Neuron (in vitro differentiated cells): Measurements from ENCODE around the gene AGXT.

Source experiments
- H2AFZ ChIP-seq: one replicate; pipeline ENCODE4 v1.6.1; 2013; ENCODE audit warnings: low read depth, mild to moderate bottlenecking, inconsistent platforms, low read length, moderate library complexity
- H3K27me3 ChIP-seq: one replicate; pipeline ENCODE4 v1.6.1; 2013; ENCODE audit warnings: low read length; ENCODE audit not compliant: insufficient read depth
- H3K36me3 ChIP-seq: one replicate; pipeline ENCODE4 v1.6.1; 2013; ENCODE audit warnings: low read length; ENCODE audit not compliant: insufficient read depth
- H3K4me1 ChIP-seq: one replicate; pipeline ENCODE4 v1.6.1; 2013; ENCODE audit warnings: low read length; ENCODE audit not compliant: insufficient read depth
- H3K4me3 ChIP-seq: 2 replicates; pipeline ENCODE4 v1.5.1; 2013; ENCODE audit warnings: mild to moderate bottlenecking, low read length, moderate library complexity
- H3K9me3 ChIP-seq: one replicate; pipeline ENCODE4 v1.6.1; 2013; ENCODE audit warnings: low read length

The AGXT gene

GRCh38 chr2:240906911-240907590 lies 38.4 kb downstream of the AGXT start:
- Histone ChIP-seq H3K27me3 (peaks cover 22% of the 10 kb centered on the region), H3K4me3 (no peak overlapping the region), H3K9me3 (no peaks in the 10 kb centered on the region), H2AFZ (no peak overlapping the region), H3K4me1 (peaks cover 14% of the 10 kb centered on the region), H3K36me3 (no peaks in the 10 kb centered on the region)

DNA sequence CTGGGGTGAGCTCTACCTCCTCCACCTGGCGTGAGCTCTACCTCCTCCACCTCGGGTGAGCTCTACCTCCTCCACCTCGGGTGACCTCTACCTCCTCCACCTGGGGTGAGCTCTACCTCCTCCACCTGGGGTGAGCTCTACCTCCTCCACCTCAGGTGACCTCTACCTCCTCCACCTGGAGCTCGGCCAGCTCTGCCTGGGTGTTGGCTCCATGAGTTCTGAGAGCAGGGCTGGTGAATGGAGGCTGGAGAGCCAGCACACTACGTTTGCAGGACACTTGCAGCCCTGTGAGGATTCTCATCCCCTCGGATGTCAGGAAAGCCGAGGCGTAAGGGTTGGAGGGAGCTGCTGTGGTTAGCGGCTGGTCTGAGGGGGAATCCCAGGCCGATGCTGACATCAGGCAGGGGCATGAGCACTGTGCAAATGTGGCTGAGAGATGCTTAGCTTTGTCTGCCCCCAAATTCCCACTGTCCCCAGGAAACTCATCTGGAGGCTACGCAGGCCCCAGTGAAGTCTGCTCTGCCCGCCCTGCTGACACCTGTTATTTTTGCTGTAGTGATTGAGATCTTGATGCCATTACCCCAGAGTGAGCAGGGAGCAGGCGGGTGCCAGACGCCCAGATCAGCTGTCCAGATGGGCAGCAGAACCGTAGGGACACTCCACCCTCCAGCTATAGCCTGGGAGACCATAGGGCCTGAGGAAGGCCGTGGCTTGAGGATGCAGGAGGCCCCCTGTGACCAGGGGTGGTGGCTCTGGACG lies 40.8 kb downstream of the AGXT start:
- peaks cover 37% of the 10 kb centered on the region for H3K27me3 ChIP-seq
- H3K4me1 ChIP-seq = peaks cover 14% of the 10 kb centered on the region
- no peaks in the 10 kb centered on the region for H3K36me3 ChIP-seq
- H2AFZ ChIP-seq = no peak overlapping the region
- H3K4me3 ChIP-seq = no peak overlapping the region
- no peaks in the 10 kb centered on the region for H3K9me3 ChIP-seq

DNA sequence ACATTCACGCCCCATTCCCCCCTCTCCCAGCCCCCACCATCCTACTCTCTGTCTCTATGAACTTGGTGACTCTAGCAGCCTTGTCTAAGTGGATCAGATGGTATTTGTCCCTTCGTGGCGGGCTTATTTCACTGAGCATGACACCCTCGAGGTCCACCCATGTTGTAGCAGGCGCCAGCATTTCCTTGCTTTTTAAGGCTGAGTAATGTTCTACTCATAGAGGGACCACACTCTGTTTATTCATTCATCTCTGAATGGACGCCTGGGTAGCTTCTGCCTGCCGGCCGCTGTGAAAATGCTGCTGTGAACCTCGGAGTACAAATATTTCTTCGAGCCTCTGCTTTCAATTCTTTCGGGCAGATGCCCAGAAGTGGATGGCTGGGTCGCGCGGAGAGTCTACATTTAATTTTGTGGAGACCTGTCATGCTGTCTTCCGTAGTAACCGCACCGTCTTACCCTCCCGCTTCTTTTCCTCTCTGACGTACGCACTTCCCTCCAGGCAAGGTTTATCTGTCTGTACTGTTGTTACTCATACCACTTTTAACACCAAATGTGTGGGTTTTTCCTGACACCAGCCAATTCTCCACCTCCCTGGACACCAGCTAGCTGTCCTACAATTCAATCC lies 43.1 kb downstream of the AGXT start:
- Histone ChIP-seq H3K36me3 (no peaks in the 10 kb centered on the region), H3K9me3 (no peaks in the 10 kb centered on the region), H3K4me3 (no peak overlapping the region), H3K27me3 (peaks cover 42% of the 10 kb centered on the region), H2AFZ (no peak overlapping the region), H3K4me1 (no peaks in the 10 kb centered on the region)

GRCh38 chr2:240912878-240913809 lies 44.5 kb downstream of the AGXT start:
- no peaks in the 10 kb centered on the region for H3K36me3 ChIP-seq
- no peak overlapping the region for H2AFZ ChIP-seq
- peaks cover 50% of the 10 kb centered on the region for H3K27me3 ChIP-seq
- H3K9me3 ChIP-seq = no peaks in the 10 kb centered on the region
- H3K4me1 ChIP-seq = no peaks in the 10 kb centered on the region
- no peak overlapping the region for H3K4me3 ChIP-seq

GRCh38 chr2:240913810-240914644 lies 45.4 kb downstream of the AGXT start:
- Histone ChIP-seq H3K36me3 (no peaks in the 10 kb centered on the region), H3K9me3 (no peaks in the 10 kb centered on the region), H3K4me3 (no peak overlapping the region), H3K27me3 (peaks cover 55% of the 10 kb centered on the region), H3K4me1 (no peaks in the 10 kb centered on the region), H2AFZ (no peak overlapping the region)

- no peak overlapping the region for H3K4me3 ChIP-seq
- peaks cover 53% of the 10 kb centered on the region for H3K27me3 ChIP-seq
- no peaks in the 10 kb centered on the region for H3K36me3 ChIP-seq
- H3K4me1 ChIP-seq = no peaks in the 10 kb centered on the region
- H2AFZ ChIP-seq = no peak overlapping the region
- no peaks in the 10 kb centered on the region for H3K9me3 ChIP-seq
Observed at GRCh38 chr2:240914645-240915525, 46.3 kb downstream of the AGXT start.

- Histone ChIP-seq H3K4me3 (no peak overlapping the region), H3K4me1 (no peaks in the 10 kb centered on the region), H2AFZ (no peak overlapping the region), H3K27me3 (peaks cover 55% of the 10 kb centered on the region), H3K36me3 (no peaks in the 10 kb centered on the region), H3K9me3 (no peaks in the 10 kb centered on the region)
Observed at GRCh38 chr2:240915526-240916341, 47.1 kb downstream of the AGXT start.

GRCh38 chr2:240916571-240917008 lies 48.0 kb downstream of the AGXT start:
- Histone ChIP-seq H3K4me1 (no peaks in the 10 kb centered on the region), H2AFZ (no peak overlapping the region), H3K36me3 (no peaks in the 10 kb centered on the region), H3K9me3 (no peaks in the 10 kb centered on the region), H3K4me3 (no peak overlapping the region), H3K27me3 (peaks cover 54% of the 10 kb centered on the region)

- H3K9me3 ChIP-seq = no peaks in the 10 kb centered on the region
- no peaks in the 10 kb centered on the region for H3K36me3 ChIP-seq
- no peak overlapping the region for H2AFZ ChIP-seq
- H3K4me1 ChIP-seq = no peaks in the 10 kb centered on the region
- no peak overlapping the region for H3K4me3 ChIP-seq
- H3K27me3 ChIP-seq = peaks cover 53% of the 10 kb centered on the region
Observed at GRCh38 chr2:240917009-240917683, 48.5 kb downstream of the AGXT start.

DNA sequence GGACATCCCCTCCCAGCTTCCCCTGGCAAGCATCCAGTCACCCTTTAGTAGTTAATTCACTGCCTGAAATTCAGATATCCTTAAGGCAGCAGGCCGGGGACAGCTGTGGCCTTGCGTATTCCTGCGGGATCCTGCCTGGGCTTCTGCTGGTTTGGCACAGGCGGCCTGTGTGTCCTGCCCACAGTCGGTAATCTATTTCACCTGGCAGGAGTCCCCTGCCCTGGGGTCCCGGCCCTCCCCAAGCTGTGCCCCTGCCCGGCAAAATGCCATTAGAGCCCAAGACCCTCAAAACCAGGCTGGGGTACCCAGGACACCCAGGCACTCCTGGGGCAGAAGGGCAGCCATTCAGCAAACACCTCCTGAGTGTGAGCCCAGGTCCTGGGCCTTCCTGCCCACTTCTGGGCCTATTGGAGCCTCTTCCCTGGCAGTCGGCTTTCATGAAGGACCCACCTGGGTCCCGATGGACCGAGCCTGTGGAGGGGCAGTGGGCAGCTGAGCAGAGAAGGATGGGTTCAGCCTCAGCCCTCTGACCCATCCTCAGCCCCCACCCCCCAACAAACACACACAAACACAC lies 49.1 kb downstream of the AGXT start:
- peaks cover 49% of the 10 kb centered on the region for H3K27me3 ChIP-seq

More for the DNA sequence above, 49.1 kb downstream of the AGXT start:
- peaks cover 2% of the 10 kb centered on the region for H3K4me1 ChIP-seq
- H3K4me3 ChIP-seq = no peak overlapping the region
- H3K9me3 ChIP-seq = no peaks in the 10 kb centered on the region
- no peaks in the 10 kb centered on the region for H3K36me3 ChIP-seq
- H2AFZ ChIP-seq = no peak overlapping the region
